Ramos (cell line): ENCODE results near the gene SOX10.
"Not testable (repeated sequence)": the region's sequence is repeated elsewhere in the genome, so short reads cannot be mapped to it uniquely, and the experiment has no call there.

Experiments
- in situ Hi-C: fragments of 300-500 bp; cut with MboI; formaldehyde crosslinking; loops from one replicate; pipeline ENCODE4 v1.14.3; 2022; ENCODE audit warnings: low sequenced_read_pairs; ENCODE audit not compliant: unreplicated experiment

The SOX10 gene

GRCh38 chr22:37990301-37990700 lies 5.9 kb upstream of the SOX10 start:
- in situ Hi-C loops, result no loop called here

GRCh38 chr22:37989146-37990045 lies 5.0 kb upstream of the SOX10 start:
- in situ Hi-C loops, result no loop called here

GRCh38 chr22:37986371-37986770 lies 2.0 kb upstream of the SOX10 start:
- in situ Hi-C loops, result no loop called here

- in situ Hi-C loops, result no loop called here
Measured at GRCh38 chr22:37985751-37986281, 1.5 kb upstream of the SOX10 start.

GRCh38 chr22:37985050-37985585 lies 763 bp upstream of the SOX10 start:
- in situ Hi-C loops, result no loop called here

- in situ Hi-C loops, result no loop called here
Measured at GRCh38 chr22:37982938-37983859, 1.2 kb downstream of the SOX10 start.

- in situ Hi-C loops, result no loop called here
Measured at GRCh38 chr22:37982151-37982785, 2.1 kb downstream of the SOX10 start.

GRCh38 chr22:37981282-37982011 lies 2.9 kb downstream of the SOX10 start:
- in situ Hi-C loops, result no loop called here

- in situ Hi-C loops, result no loop called here
Measured at GRCh38 chr22:37979782-37980181, 4.6 kb downstream of the SOX10 start.

- in situ Hi-C loops, result no loop called here
Measured at GRCh38 chr22:37976547-37976946, 7.8 kb downstream of the SOX10 start.

- in situ Hi-C loops, result not testable (repeated sequence)
Measured at GRCh38 chr22:37976022-37976421, 8.3 kb downstream of the SOX10 start.

GRCh38 chr22:37975153-37975552 lies 9.2 kb downstream of the SOX10 start:
- in situ Hi-C loops, result no loop called here

GRCh38 chr22:37973271-37974170 lies 10.8 kb downstream of the SOX10 start:
- in situ Hi-C loops, result no loop called here

GRCh38 chr22:37972527-37972926 lies 11.8 kb downstream of the SOX10 start:
- in situ Hi-C loops, result no loop called here

- in situ Hi-C loops, result no loop called here
Measured at GRCh38 chr22:37971475-37972434, 12.6 kb downstream of the SOX10 start.

- in situ Hi-C loops, result no loop called here
Measured at GRCh38 chr22:37970864-37971263, 13.5 kb downstream of the SOX10 start.
